ENCODE results near the gene SPON1. TPM values are rescaled to one million over a fixed set of nuclear protein-coding genes. Genes with fewer than 3 reads are reported as not detected.
"Not testable (repeated sequence)": the region's sequence is repeated elsewhere in the genome, so short reads cannot be mapped to it uniquely, and the experiment has no call there.

SPON1 gene
- total RNA-seq, 2 experiments from 2014 or later: 0.96 to 1.4 TPM

- Mint-ChIP-seq H3K36me3 (ENCODE audit: low read depth) (peaks cover 29% of the 10 kb centered on the region), H3K4me1 (ENCODE audit: low read depth) (peaks cover 34% of the 10 kb centered on the region), H3K4me3 (no peak overlapping the region), H3K9me3 (peaks cover 3% of the 10 kb centered on the region), H3K27ac (no peak overlapping the region), H3K27me3 (no peaks in the 10 kb centered on the region)
- intact Hi-C loops (cut with micrococcal nuclease): no loop called here
- DNase-seq: no peak
- no peak for TF ChIP-seq CTCF (IDR thresholded peaks at IDR 0.05)
- ChIA-PET POLR2A (no interaction called here), CTCF (no interaction called here)
- no peak for ATAC-seq
Measured at GRCh38 chr11:14273895-14274294, 311.4 kb downstream of the SPON1 start.

GRCh38 chr11:14275076-14275475 is 312.6 kb downstream of the SPON1 start:
- peaks cover 32% of the 10 kb centered on the region for H3K36me3 Mint-ChIP-seq (ENCODE audit: low read depth)
- H3K9me3 Mint-ChIP-seq: peaks cover 3% of the 10 kb centered on the region
- DNase-seq (no peak), ATAC-seq (no peak)
- H3K27me3 Mint-ChIP-seq: no peaks in the 10 kb centered on the region
- no peak for TF ChIP-seq CTCF (IDR thresholded peaks at IDR 0.05)
- ChIA-PET CTCF (no interaction called here), POLR2A (no interaction called here)
- H3K4me1 Mint-ChIP-seq (ENCODE audit: low read depth): peaks cover 33% of the 10 kb centered on the region
- H3K4me3 Mint-ChIP-seq: no peak overlapping the region
- intact Hi-C loops (cut with micrococcal nuclease): no loop called here
- H3K27ac Mint-ChIP-seq: no peak overlapping the region

- H3K4me3 Mint-ChIP-seq; DNase-seq; H3K27ac Mint-ChIP-seq; H3K9me3 Mint-ChIP-seq; POLR2A ChIA-PET; ATAC-seq; intact Hi-C loops (cut with micrococcal nuclease); H3K27me3 Mint-ChIP-seq: not testable (repeated sequence)
- peaks cover 23% of the 10 kb centered on the region for H3K36me3 Mint-ChIP-seq (ENCODE audit: low read depth)
- peaks cover 11% of the 10 kb centered on the region for H3K4me1 Mint-ChIP-seq (ENCODE audit: low read depth)
- CTCF ChIA-PET: interaction anchor here (1.0 to 1.2 kb wide), 2 partner anchors 7 to 176 kb away, joined by 3 read pairs; no protein-coding TSS in a partner anchor
Measured at GRCh38 chr11:14278869-14279268, 316.3 kb downstream of the SPON1 start.

- Mint-ChIP-seq H3K27me3 (no peaks in the 10 kb centered on the region), H3K4me3 (no peak overlapping the region), H3K36me3 (ENCODE audit: low read depth) (peaks cover 28% of the 10 kb centered on the region), H3K27ac (peak overlapping the region; percentile 85), H3K9me3 (no peaks in the 10 kb centered on the region), H3K4me1 (ENCODE audit: low read depth) (peaks cover 14% of the 10 kb centered on the region)
- intact Hi-C loops (cut with micrococcal nuclease): no loop called here
- ChIA-PET CTCF (interaction anchor here (1.3 to 7.0 kb wide), 2 partner anchors 13 to 20 kb away, joined by 4 to 38 read pairs; no protein-coding TSS in a partner anchor), POLR2A (no interaction called here)
- no peak for DNase-seq
- TF ChIP-seq CTCF (IDR thresholded peaks at IDR 0.05): no peak
- ATAC-seq: peak; percentile 39
Measured at GRCh38 chr11:14288189-14288935, 325.8 kb downstream of the SPON1 start.

- Mint-ChIP-seq H3K4me1 (ENCODE audit: low read depth) (peaks cover 14% of the 10 kb centered on the region), H3K4me3 (no peak overlapping the region), H3K9me3 (no peaks in the 10 kb centered on the region), H3K27me3 (no peaks in the 10 kb centered on the region), H3K36me3 (ENCODE audit: low read depth) (peaks cover 38% of the 10 kb centered on the region), H3K27ac (no peak overlapping the region)
- CTCF ChIA-PET: interaction anchor here (0.7 to 7.0 kb wide), 4 partner anchors 11 to 174 kb away, joined by 3 to 38 read pairs (median 4); no protein-coding TSS in a partner anchor
- POLR2A ChIA-PET: no interaction called here
- intact Hi-C loops (cut with micrococcal nuclease): no loop called here
- no peak for DNase-seq
- TF ChIP-seq CTCF (IDR thresholded peaks at IDR 0.05): no peak
- ATAC-seq: peak; percentile 42
Measured at GRCh38 chr11:14290422-14290821, 327.9 kb downstream of the SPON1 start.

Data from activated CD8-positive, alpha-beta T cell treated with anti-CD3 and anti-CD28 coated beads for 36 hours (primary cell).